HG03039 (cell line): ENCODE data around the gene CAP2.
A peak's percentile ranks its signal among the peaks of the same experiment; 100 is the strongest.
"Not testable (repeated sequence)": the region's sequence is repeated elsewhere in the genome, so short reads cannot be mapped to it uniquely, and the experiment has no call there.

Experiments
- ATAC-seq: cut with Tn5 transposase; IDR thresholded peaks from one replicate; pipeline ENCODE4 v1.9.1; 2021; ENCODE audit warnings: mild to moderate bottlenecking, moderate library complexity; ENCODE audit not compliant: unreplicated experiment

CAP2 gene

DNA sequence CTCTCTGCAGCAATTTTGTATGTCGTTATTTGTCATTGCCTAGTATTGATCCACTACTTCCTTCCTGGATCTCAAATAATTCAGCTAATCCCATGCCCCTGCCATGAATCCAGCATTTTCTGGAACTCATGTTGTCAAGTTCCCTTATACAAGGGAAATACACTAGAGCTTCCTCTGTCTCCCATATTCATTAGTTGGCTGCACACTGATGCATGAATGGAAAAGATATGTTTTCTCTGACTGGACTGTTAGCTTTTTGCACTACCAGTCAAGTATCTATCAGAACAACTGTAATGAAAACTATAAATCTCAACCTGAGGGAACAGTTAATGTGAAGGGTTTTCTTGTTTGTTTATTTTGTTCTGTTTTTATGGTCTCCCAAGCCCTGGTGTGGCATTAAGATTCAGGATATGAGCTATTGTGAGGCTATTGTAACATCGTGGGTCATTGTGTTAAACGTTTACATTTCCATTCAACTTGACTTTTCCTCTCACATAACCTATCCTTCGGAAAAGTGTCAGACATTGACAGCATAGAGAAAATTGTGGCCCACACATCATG lies 104.2 kb downstream of the CAP2 start:
- ATAC-seq, result no peak

DNA sequence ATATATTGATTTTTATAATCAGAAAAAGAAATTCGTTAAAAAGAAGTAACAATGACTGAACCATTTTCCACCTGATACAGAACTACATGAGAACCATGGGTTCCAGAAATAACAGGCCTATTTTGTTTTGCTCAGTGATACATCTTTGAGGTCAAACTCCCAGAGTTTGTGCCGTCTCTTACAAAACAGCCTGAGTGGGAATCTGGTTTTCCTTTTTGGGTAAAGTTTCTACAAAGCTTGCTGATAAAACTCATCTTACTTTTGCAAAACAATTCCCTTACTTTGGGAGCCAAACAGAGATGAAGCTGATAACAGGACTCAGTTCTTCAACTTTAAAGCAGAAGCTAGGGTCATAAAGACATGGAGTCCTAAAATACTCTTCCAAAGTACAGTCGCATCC lies 108.0 kb downstream of the CAP2 start:
- no peak for ATAC-seq

DNA sequence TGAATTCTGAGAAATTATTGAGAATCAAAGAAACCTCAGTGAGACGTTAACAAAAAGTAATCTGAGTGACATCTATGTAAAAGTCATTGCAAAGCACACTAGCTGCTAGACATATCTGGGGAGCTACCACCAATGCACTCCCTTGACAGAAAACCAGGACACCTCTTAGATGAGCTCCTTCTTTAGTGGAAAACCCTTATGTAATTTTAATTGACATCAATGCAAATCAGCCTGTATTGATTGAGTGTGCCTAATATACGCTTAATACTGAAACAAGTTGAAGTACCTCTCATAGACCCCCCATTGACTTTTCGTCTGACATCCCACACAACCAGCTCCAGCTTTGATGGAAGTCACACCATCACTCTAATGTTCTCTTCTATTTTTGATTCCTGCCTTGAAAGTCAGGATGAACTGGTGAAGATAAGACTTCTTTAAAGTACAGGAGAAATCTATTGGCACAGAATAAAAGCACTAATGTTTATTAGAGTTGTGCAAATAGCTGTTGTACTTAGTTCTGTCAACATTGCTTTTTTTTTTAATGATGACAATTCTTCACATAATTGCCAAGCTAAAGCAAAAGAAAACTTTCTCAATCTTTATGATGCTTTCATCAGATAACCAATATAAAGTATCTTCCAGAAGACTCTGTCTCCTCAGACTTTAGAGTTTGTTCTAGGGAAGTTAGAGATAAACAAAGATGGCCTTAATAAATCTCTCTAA lies 108.7 kb downstream of the CAP2 start:
- no peak for ATAC-seq

DNA sequence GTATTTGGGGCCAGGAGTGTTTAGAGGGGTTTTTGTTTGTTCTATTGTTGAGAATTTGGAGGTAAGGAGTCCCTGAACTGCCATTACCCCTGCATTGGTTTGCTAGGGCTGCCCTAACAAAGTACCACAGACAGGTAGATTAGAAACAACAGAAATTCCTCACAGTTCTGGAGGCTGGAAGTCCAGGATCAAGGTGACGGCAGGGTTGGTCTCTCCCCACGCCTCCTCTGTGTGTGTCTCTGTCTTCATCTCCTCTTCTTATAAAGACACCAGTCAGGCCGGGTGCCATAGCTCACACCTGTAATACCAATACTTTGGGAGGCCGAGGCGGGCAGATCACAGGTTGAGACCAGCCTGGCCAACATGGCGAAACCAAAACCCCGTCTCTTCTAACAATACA lies 109.7 kb downstream of the CAP2 start:
- no peak for ATAC-seq

DNA sequence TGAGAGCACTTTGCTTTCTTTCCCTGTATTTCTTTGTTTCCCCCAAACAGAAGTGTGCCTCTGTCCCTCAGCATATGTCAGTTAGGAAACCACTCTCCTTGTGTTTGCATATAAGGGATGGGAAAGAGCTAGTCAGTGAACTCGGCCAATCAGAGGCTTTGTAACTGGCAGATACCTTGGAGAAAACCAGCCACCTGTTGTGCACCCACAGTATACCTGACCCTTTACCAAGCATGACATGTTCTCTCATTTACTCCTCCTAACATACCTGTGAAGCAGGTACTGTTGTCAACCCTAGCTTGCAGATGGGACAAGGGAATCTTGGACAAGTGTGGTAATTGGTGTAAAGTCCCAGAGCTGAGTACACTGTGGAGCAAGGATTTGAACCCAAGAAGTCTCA lies 110.6 kb downstream of the CAP2 start:
- ATAC-seq, result no peak

DNA sequence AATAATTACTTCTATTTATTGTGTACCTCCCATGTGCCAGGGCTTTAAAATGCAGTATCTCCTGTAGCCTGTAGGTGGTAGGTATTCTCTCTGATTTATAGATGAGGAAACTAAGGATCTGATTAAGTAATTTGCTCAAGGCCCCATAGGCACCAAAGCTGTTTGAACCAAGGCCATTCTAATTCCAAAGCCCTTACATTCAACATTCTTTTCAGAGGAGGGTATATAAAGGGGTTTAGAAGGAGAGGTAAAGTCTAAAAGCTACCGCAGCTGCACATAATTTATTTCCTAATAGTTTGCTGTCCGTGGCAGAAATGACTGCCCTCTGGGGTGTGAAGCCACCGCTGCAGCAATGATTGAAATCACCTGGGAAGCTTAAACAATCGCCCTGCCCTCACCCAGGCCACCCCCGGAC lies 111.7 kb downstream of the CAP2 start:
- no peak for ATAC-seq

DNA sequence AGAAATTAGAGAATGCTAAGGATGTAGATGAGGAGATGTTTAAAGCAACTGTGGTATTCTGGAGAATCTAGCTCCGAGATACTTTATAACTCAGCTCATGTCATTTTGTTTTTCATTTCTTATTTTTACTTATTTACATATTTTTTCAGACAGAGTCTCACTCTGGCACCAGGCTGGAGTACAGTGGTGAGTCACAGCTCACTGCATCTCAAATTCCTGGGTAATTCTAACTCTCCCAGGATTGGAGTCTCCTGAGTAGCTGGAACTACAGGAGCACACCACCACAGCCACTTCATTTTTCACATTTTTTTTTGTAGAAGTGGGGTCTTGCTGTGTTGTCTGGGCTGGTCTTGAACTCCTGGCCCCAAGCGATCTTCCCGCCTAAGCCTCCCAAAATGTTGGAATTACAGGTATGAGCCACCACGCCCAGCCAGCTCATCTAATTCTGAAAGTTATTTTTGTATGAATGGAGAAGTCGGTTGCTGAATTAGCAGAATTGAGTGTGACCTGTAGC lies 112.4 kb downstream of the CAP2 start:
- ATAC-seq, result no peak

DNA sequence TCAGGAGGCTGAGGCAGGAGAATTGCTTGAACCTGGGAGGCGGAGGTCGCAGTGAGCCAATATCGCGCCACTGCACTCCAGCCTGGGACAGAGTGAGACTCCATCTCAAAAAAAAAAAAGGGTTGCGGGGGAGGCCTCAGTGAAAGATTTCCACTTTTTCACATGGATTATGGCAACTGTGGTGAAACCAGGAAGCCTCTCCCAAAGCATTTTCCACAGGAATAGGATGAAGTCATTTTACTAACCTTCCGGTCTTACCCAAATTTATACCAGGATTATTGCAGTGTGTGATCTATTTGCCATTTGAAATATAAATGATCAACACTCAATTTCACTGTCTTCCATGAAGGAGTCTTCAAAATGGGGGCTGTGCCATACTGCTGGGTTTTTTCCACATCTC lies 113.1 kb downstream of the CAP2 start:
- no peak for ATAC-seq

DNA sequence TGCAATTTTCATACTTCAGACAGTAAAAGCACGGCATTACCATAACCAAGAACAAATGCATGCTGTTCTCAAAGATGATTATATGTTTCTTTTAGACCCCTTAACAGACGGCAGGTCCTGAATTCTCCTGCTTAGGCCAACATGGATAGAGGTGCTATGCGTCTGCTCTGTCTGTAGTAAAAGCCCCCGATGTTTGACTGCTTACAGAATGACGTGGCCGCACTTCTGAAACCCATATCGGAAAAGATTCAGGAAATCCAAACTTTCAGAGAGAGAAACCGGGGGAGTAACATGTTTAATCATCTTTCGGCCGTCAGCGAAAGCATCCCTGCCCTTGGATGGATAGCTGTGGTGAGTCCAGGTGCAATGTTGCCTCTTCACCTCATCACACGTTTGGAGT lies 113.6 kb downstream of the CAP2 start:
- ATAC-seq, result no peak

DNA sequence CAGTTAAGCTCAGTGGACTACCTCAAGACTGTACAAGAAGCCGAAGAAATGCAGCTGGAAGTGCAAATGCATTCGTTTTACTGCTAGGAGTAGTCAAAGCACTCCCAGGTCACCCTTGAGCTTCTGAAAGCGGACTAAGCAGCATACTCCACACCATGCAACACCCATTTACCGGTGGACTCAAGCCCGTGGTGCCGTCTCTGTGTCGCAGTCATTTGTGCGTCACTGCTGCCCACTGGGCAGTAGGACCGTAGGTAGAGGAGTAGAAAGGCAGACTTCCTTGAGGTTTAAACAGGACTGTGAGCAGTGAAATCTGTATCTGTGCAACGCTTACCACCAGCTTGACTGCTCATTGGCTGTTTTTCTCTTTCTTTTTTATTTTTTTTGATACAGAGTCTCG lies 117.7 kb downstream of the CAP2 start:
- ATAC-seq, result no peak

DNA sequence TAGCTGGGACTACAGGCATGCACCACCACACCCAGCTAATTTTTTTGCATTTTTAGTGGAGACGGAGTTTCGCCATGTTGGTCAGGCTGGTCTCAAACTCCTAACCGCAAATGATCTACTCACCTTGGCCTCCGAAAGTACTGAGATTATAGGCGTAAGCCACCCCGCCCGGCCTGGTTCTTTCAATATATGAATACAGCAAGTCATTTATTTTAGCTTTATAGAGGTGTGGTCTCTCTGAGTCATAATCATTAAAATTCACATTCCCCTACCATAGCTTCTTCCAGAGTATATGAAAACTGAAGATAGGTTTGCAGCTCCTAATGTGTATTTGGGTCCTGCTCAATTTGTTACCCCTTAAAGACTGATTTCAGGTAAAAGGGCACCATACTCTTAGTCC lies 118.2 kb downstream of the CAP2 start:
- ATAC-seq, result no peak

DNA sequence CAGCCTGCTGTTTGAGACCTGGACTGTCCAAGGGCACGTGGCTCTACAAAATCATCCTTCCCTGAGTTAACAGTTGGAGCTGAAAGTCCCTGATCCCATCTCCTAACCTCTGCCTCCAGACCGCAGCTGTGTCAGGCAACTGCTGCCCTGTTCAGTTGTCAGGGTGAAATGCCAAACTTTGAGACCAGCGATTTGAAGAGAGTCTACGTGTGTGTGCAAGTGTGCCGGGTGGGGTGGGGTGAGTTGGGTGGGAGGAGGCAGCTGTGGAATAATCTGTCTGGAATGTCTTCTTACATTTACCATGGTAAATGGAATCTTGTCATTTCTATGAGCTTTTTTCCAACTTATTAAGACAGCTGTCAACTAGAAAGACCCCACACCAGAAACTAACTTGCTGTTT lies 125.7 kb downstream of the CAP2 start:
- ATAC-seq, result no peak

DNA sequence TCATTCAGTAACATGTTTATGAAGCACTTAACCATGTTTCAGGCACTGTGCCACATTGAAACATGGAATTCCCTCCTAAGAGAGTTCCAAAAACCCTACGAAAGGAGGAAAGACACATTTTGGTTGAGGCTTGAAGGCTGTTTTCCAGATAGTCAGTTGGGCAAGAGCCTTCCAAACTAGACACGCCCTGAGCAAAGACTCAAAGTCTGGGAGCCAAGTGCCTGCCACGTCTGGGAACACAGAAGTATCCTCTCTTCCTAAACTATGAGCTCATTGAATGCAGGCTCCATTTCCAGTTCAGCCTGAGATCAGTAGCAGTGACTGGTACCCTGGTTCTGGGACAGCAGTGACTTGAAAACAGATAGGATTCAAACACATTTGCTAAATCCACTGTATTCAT lies 132.2 kb downstream of the CAP2 start:
- ATAC-seq, result no peak

DNA sequence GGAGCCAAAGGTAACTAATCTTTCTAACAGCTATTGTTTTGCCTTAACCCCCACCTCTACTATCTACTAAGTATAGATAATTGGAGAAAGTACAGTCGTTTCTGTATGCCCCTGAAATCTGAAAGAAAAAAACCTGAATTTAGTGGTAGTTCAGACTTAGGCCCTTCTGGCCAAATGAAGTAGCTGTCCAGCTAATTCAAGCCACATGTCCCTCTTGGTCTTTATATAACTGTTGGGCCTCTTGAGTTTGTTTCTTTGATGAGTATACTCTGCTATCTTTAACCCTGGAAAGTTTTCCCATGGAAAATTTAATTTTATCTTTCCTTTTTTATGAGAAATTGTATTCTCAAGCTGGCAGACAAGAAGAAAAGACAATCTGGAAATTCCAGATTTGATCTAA lies 133.7 kb downstream of the CAP2 start:
- no peak for ATAC-seq

DNA sequence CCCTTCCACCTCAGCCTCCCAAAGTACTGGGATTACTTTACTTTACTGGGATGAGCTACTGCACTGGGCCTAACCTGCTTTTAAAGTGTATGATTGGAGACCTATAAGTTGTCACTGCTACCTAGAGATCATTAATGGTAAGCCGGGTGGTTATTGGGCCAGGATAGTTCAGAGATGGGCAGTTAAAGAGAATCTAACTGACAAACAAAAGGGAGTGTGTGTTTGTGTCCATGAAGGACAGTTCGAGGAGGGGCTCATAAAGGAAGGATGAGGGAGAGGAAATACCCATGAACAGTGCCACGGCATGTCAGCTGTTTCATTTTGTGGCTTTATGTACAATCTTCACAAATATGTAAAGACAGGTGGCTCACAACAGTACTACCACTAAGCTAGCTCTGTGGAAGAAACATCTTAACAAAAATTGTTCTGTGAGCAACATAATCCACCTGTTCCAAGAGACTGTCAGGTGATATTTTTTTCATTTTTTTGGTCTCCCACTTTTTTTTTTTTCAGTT lies 137.0 kb downstream of the CAP2 start:
- ATAC-seq, result no peak

DNA sequence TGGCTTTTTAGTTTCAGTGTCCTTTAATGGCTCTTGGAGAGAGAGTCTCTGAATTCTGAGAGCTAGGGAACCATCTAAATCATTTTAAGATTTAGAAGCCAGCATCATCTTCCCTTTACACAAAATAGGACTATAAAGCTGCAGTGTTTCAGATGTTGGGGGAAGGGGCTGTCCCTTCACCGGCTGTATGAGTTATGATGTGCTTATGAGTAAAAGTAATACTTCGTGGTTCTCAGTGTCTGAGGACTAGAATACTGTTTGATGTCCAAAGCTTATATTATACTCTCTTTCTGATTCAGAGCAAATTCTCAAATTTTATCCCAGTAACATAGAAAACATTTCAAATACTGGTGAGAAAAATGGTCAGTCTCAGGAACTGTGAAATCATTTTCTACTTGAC lies 143.2 kb downstream of the CAP2 start:
- peak; percentile 85 for ATAC-seq

DNA sequence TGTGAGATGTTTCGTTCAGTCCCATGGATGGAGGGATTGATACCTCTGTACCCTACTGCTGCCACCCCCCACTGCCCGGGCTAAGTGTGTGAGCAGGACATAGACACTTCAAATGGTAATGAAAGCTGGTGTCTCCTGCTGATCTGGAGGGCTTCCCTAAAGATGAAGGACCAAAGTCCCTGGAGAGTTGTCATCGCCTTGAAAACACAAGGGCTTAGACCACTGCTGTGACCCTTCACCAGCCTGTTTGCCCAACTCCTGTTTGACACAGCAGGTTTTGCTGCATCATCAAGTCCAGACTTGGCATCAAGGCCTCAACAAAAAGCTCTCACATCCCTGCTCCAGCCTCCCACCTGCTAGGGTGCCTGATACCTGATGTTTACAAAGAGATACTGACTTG lies 148.8 kb downstream of the CAP2 start:
- ATAC-seq, result no peak

DNA sequence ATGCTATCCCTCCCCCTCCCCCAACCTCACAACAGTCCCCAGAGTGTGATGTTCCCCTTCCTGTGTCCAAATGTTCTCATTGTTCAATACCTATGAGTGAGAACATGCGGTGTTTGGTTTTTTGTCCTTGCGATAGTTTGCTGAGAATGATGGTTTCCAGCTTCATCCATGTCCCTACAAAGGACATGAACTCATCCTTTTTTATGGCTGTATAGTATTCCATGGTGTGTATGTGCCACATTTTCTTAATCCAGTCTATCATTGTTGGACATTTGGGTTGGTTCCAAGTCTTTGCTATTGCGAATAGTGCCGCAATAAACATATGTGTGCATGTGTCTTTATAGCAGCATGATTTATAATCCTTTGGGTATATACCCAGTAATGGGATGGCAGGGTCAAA lies 152.3 kb downstream of the CAP2 start:
- not testable (repeated sequence) for ATAC-seq

DNA sequence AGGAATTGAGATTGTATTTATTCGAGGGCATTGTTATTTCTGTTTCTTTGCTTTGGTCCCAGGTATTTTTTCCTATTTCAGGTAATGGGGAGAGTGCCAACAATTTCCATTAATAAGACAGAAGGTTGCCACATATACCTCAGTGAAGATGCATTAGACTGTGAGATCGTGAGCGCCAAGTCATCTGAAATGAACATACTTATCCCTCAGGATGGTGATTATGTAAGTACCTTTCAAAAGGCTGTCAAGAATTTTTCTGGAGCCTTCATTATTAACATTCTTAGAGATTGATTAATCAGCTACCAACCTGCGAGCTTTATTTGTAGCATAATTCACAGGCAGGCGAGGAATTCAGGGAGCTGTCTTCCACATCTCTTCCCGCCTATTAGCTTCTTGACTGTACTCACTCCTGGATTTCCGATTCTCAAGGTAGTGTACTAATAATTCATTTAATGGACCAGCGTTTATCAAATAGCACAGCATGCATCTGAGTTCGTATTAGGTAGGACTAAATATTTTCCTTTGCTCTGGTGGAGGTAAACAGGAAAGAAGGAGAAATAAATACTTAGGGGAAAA lies 158.1 kb downstream of the CAP2 start:
- no peak for ATAC-seq

DNA sequence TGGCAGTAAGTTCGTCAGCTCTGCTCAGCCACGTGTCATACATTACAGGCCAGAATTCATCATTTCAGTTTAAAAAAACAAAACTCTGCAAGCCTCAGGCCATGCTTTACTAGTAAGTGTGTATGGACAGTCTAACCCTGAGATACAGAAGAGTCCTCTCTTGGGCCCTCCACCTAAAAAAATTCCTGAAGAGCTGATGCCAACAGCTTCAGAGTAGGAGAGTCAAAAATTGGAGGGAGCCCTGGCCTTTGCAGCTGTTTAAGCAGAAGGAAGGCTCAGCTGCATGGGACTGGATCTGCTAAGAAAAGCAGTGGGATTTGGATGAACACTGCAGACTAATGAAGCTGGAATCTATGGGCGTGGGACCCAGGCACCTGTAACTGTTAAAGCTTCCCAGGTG lies 159.5 kb downstream of the CAP2 start:
- no peak for ATAC-seq

DNA sequence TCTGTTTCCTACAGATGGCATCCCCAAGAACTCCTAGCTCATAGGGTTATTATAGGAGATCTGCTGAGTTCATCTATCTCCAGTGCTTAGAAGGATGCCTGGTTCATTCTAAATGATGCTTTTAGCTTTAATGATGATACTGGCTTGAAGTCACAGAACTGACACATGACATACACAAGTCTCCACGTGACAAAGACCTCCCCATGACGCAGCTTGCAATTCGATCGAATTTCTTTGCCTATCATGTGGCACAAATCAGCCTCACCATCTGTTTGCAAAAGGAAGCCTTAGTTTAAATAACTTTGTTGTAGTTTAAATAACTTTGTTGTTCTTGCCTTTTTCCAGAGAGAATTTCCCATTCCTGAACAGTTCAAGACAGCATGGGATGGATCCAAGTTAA lies 162.6 kb downstream of the CAP2 start:
- ATAC-seq, result no peak

DNA sequence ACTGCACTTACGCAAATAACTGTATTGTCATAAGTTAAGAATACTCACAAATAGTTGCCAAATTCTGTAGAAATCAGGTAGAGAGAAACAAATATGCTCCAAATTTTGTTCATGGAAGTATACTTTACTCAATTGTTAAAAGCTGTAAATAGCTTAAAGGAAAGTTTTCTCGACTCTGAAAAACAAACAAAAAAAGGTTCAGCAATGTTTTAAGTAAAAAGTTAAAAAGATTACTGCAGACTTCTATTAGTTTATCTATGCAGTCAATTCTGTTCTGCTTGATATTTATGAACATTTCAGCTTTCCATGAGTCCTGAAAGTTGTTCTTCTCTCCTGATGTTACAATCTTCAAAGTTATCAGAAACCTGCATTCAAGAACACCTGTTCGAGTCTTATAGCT lies 169.2 kb downstream of the CAP2 start:
- ATAC-seq, result no peak
